ENCODE data around the gene MATN3. TPM values are rescaled to one million over a fixed set of nuclear protein-coding genes. Genes with fewer than 3 reads are reported as not detected.

The MATN3 gene
- total RNA-seq, 6 experiments from 2014 or later = not detected

- no peak for TF ChIP-seq POLR2A (IDR thresholded peaks at IDR 0.05)
- TF ChIP-seq CTCF (IDR thresholded peaks at IDR 0.05) = no peak
- H3K36me3 ChIP-seq = no peaks in the 10 kb centered on the region
- 73% methylated on average over 1 of the region's 1 CpG for WGBS (ENCODE audit: insufficient coverage, low coverage, low lambda C conversion rate, missing lambda C conversion rate)
- intact Hi-C loops (cut with DNase I) = no loop called here
- no peak for DNase-seq
- no peak for ATAC-seq
- no peaks in the 10 kb centered on the region for H3K27me3 ChIP-seq
- no peak overlapping the region for H3K4me3 ChIP-seq
- no peak overlapping the region for H3K27ac ChIP-seq
- H3K9me3 ChIP-seq = no peaks in the 10 kb centered on the region
- H3K4me1 ChIP-seq = peaks cover 0 to 9% (median 3%) of the 10 kb centered on the region in 4 donors
Observed at GRCh38 chr2:20057268-20057667, 44.8 kb upstream of the MATN3 start.

- 54% methylated on average over 3 of the region's 3 CpGs for WGBS (ENCODE audit: insufficient coverage, low coverage, low lambda C conversion rate, missing lambda C conversion rate)
- Histone ChIP-seq H3K27me3 (no peaks in the 10 kb centered on the region), H3K4me1 (peaks cover 0 to 10% (median 4%) of the 10 kb centered on the region in 4 donors), H3K4me3 (no peak overlapping the region), H3K9me3 (no peaks in the 10 kb centered on the region), H3K36me3 (no peaks in the 10 kb centered on the region), H3K27ac (no peak overlapping the region)
- intact Hi-C loops (cut with DNase I) = no loop called here
- ATAC-seq (no peak), DNase-seq (no peak)
- no peak for TF ChIP-seq CTCF (IDR thresholded peaks at IDR 0.05)
- TF ChIP-seq POLR2A (IDR thresholded peaks at IDR 0.05) = no peak
Observed at GRCh38 chr2:20054931-20055330, 42.5 kb upstream of the MATN3 start.

- H3K4me1 ChIP-seq = peaks cover 0 to 18% (median 5%) of the 10 kb centered on the region in 4 donors
- intact Hi-C loops (cut with DNase I) = no loop called here
- H3K4me3 ChIP-seq = no peak overlapping the region
- ATAC-seq (no peak), DNase-seq (no peak)
- WGBS (ENCODE audit: insufficient coverage, low coverage, low lambda C conversion rate, missing lambda C conversion rate) = 100% methylated on average over 1 of the region's 6 CpGs
- no peaks in the 10 kb centered on the region for H3K27me3 ChIP-seq
- H3K27ac ChIP-seq = no peak overlapping the region
- no peaks in the 10 kb centered on the region for H3K36me3 ChIP-seq
- no peak for TF ChIP-seq POLR2A (IDR thresholded peaks at IDR 0.05)
- no peak for TF ChIP-seq CTCF (IDR thresholded peaks at IDR 0.05)
- H3K9me3 ChIP-seq = no peaks in the 10 kb centered on the region
Observed at GRCh38 chr2:20054119-20054518, 41.7 kb upstream of the MATN3 start.

DNA sequence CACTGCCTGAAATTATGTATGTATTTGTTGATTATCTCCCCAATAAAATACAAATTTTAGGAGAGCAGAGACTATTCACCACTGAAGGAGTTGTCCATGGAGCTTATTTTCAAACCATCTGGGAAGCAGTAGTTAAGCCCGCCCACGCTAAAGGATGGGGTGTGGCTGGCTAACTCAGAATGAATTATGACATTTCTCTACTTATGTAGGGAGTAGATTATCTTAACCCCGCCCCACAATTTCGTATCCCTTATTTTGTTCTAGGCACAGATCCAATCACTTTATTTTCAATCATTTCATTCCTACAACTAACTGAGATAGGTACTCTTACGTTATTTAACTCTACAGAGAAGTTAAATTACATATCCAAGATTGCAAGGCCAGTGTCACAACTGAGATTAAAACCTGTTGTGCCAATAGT, 40.4 kb upstream of the MATN3 start:
- 14% methylated on average over 5 of the region's 5 CpGs for WGBS (ENCODE audit: insufficient coverage, low coverage, low lambda C conversion rate, missing lambda C conversion rate)
- H3K27ac ChIP-seq = peak overlapping the region; percentile 93 to 97 (median 97)
- H3K36me3 ChIP-seq = no peaks in the 10 kb centered on the region
- TF ChIP-seq CTCF (IDR thresholded peaks at IDR 0.05) (no peak), POLR2A (IDR thresholded peaks at IDR 0.05) (no peak)
- ATAC-seq = peak in 1 of 4 donors; percentile 3
- no peaks in the 10 kb centered on the region for H3K27me3 ChIP-seq
- H3K4me1 ChIP-seq = peaks cover 0 to 30% (median 10%) of the 10 kb centered on the region in 4 donors
- intact Hi-C loops (cut with DNase I) = no loop called here
- no peaks in the 10 kb centered on the region for H3K9me3 ChIP-seq
- peak overlapping the region; percentile 69 to 82 (median 70) for H3K4me3 ChIP-seq
- DNase-seq = no peak
